ENCODE data around the gene CD52.

CD52 gene

GRCh38 chr1:26357121-26357602 lies 39.4 kb downstream of the CD52 start:
- no peak for DNase-seq

- DNase-seq: no peak
Measured at GRCh38 chr1:26358411-26359384, 40.9 kb downstream of the CD52 start.

GRCh38 chr1:26359981-26360806 lies 42.4 kb downstream of the CD52 start:
- DNase-seq: no peak

- no peak for DNase-seq
Measured at GRCh38 chr1:26360807-26361604, 43.2 kb downstream of the CD52 start.

- no peak for DNase-seq
Measured at GRCh38 chr1:26361605-26362122, 43.9 kb downstream of the CD52 start.

DNA sequence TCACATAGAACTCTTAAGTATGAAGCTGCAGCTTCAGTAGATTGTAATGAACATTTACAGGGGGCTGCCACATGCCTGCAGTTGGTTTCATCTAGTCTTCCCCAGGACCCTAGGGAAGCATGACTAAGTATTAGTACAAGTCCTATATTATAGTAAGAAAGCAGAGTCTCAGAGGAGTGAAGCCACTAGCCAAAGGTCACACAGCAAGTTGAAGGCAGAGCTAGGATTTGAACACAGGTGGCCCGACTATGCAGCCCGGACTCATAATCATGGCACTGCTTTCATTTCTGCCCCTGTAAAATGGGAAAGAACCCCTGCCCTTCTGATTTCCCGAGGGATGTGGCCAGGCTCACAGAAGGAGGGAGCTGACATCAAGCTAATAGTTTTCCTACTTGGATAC lies 44.6 kb downstream of the CD52 start:
- no peak for DNase-seq

DNA sequence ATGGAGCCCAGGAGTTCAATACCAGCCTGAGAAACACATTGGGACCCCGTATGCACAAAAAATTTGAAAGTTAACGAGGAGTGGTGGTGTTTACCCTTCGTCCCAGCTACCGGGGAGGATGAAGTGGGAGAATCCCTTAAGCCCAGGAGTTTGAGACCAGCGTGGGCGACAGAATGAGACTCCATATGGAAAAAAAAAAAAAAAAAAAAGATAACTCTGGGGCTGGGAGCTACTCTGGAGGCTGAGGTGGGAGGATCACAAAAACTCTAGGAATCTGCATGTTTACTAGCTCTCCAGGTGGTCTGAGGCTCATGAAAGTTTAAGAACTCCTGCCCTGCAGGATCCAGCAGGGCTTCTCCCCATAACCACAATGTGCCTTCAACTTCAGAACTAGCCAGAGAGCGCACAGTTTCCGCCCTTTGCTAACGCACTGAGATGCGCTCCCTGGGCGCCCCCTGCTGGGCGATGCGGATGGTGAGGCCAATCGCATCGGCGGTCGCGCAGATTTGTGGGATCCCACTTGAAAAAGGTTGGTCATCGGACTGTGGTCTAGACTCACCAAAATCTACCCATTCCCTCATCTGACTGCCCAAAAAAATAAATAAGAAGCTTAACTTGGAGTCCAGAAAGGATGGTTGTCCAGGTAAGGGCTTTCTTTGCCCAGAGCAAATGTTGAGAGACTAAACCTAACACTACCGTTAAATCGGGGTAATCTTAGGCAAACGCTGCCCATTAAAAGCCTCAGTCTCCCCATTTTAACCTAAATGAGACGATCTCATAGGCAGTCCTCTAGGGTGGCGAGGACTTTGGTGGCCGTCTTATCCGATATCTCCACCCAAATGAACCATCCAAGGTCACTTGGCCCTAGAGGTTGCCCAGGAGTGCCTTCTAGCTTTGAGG lies 46.0 kb downstream of the CD52 start:
- no peak for DNase-seq

DNA sequence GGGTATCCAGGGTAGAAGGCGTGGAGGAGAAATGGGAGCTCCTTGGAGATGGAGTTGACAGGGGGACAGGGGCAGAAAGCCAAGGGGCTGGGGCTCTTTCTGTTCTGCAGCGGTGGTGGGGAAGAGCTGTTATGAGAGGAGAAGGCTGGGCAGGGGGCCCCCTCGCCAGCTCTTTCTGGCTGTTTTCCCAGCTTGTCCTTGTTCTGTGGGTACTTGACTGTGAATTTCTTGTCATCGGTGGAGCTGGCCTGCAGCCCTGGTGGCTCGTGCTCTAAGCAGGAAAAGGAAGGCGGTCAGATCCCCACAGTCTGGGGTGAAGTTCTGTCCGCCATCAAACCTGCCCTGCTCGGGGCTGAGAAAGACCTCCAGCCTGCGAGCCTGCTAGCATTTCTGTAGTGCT lies 47.2 kb downstream of the CD52 start:
- DNase-seq: peak; percentile 22

GRCh38 chr1:26367441-26367840 lies 49.7 kb downstream of the CD52 start:
- no peak for DNase-seq

DNA sequence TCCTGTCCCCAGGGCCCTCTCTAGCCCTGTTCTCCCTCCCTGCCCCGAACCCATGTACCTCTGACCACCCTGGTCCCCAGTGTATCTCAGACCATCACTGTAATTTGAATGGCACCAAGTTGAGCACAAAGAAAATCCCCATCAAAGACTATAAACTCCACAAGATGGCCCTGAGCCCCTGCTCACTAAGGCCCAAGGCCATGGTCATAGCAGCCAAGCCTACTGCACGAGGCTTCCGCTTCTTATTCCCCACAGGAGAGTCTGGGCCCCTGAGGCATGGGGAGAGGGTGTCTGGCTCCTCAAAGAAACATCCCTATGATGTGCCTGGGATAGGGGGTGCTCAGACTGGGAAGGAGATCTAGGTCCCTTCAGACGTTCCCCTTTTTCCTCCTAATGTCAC lies 50.2 kb downstream of the CD52 start:
- DNase-seq: no peak

DNA sequence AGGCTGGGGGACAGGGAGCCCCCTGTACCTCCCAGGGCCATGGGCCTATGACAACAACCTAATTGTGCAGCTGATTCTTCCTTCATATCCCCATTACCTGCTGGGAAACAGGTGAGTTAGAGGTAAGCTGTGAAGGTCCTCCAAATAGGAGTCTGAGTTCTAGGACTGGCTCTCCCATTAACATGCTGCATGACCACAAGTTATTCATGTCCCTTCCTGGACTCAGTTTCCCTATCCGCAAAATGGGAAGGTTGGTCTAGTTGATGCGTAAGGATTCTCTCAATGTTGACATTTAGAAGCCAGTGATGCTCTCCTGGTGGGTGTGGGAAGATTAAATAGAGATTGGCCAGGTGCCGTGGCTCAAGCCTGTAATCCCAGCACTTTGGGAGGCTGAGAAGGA lies 50.7 kb downstream of the CD52 start:
- no peak for DNase-seq
